ENCODE data around the gene FAM168B. TPM values are rescaled to one million over a fixed set of nuclear protein-coding genes. Genes with fewer than 3 reads are reported as not detected.

Gene FAM168B
- polyA plus RNA-seq, 1 donor (not counting 4 experiments of a cell fraction or from before 2014, with no cell fraction given), result 50.8 TPM

GRCh38 chr2:131004446-131005209 is 88.6 kb downstream of the FAM168B start:
- no peaks in the 10 kb centered on the region for H3K9me3 ChIP-seq (ENCODE audit: control insufficient read depth, low read depth, low read length)
- H3K4me3 ChIP-seq (ENCODE audit: control insufficient read depth in 2 of 3, extremely low read depth in 1 of 3, insufficient read depth in 2 of 3, low read depth in 1 of 3, low read length in 3 of 3), result no peak overlapping the region
- H2AFZ ChIP-seq (ENCODE audit: control insufficient read depth, low read length), result no peak overlapping the region
- H4K20me1 ChIP-seq (ENCODE audit: control insufficient read depth, extremely low read depth, insufficient read depth, low read length), result no peaks in the 10 kb centered on the region
- no peak for FAIRE-seq
- DNase-seq (ENCODE audit: low read depth, low spot score), result no peak
- no peak for TF ChIP-seq EZH2 (IDR thresholded peaks at IDR 0.05; ENCODE audit: low read length)
- TF ChIP-seq, protein P1, sequence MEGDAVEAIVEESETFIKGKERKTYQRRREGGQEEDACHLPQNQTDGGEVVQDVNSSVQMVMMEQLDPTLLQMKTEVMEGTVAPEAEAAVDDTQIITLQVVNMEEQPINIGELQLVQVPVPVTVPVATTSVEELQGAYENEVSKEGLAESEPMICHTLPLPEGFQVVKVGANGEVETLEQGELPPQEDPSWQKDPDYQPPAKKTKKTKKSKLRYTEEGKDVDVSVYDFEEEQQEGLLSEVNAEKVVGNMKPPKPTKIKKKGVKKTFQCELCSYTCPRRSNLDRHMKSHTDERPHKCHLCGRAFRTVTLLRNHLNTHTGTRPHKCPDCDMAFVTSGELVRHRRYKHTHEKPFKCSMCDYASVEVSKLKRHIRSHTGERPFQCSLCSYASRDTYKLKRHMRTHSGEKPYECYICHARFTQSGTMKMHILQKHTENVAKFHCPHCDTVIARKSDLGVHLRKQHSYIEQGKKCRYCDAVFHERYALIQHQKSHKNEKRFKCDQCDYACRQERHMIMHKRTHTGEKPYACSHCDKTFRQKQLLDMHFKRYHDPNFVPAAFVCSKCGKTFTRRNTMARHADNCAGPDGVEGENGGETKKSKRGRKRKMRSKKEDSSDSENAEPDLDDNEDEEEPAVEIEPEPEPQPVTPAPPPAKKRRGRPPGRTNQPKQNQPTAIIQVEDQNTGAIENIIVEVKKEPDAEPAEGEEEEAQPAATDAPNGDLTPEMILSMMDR (optimal IDR thresholded peaks at IDR 0.05 in 1 of 3, IDR thresholded peaks at IDR 0.05 in 1 of 3, conservative IDR thresholded peaks at IDR 0.05 in 1 of 3; ENCODE audit: extremely low read depth in 1 of 3, insufficient read depth in 2 of 3, low read length in 3 of 3), result no peak
- no peaks in the 10 kb centered on the region for H3K79me2 ChIP-seq (ENCODE audit: control insufficient read depth, insufficient read depth, low read length)
- no peak overlapping the region for H3K4me2 ChIP-seq (ENCODE audit: control insufficient read depth, extremely low read depth, insufficient read depth, low read depth, low read length)
- H3K27ac ChIP-seq (ENCODE audit: control insufficient read depth, insufficient read depth, low read length), result no peak overlapping the region
- H3K9ac ChIP-seq (ENCODE audit: control insufficient read depth, extremely low read depth, insufficient read depth, low read length), result no peak overlapping the region
- H3K4me1 ChIP-seq (ENCODE audit: control insufficient read depth, extremely low read depth, insufficient read depth, low read length), result no peaks in the 10 kb centered on the region
- H3K9me1 ChIP-seq (ENCODE audit: control insufficient read depth, extremely low read depth, insufficient read depth, low read length), result no peaks in the 10 kb centered on the region
- H3K36me3 ChIP-seq (ENCODE audit: control insufficient read depth in 2 of 2, extremely low read depth in 1 of 2, insufficient read depth in 2 of 2, low read length in 2 of 2), result peaks cover 2 to 4% of the 10 kb centered on the region in 2 experiments
- no peaks in the 10 kb centered on the region for H3K27me3 ChIP-seq (ENCODE audit: control insufficient read depth, extremely low read depth, insufficient read depth, low read length)
- dilution Hi-C loops (cut with MboI; ENCODE audit: extremely low pct_ligation_motif_present, low sequenced_read_pairs), result no loop called here

DNA sequence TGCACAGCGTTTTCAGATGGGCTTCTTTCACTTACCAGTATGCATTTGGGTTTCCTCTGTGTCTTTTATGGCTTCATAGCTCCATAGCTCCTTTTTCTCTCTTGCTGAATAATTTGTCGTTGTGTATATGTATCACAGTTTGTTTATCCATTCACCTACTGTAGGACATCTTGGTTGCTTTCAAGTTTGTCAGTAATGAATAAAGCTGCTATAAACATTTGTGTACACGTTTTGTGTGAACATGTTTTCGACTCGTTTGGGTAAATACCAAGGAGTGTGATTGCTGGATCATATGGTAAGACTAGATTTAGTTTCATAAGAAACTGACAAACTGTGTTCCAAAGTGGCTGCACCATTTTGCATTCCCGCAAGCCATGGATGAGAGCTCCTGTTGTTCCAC is 94.7 kb downstream of the FAM168B start:
- no peak for TF ChIP-seq EZH2 (IDR thresholded peaks at IDR 0.05; ENCODE audit: low read length)
- TF ChIP-seq, protein P1 (optimal IDR thresholded peaks at IDR 0.05 in 1 of 3, IDR thresholded peaks at IDR 0.05 in 1 of 3, conservative IDR thresholded peaks at IDR 0.05 in 1 of 3; ENCODE audit: extremely low read depth in 1 of 3, insufficient read depth in 2 of 3, low read length in 3 of 3), result no peak
- FAIRE-seq (peak; percentile 60), DNase-seq (ENCODE audit: low read depth, low spot score) (no peak)
- dilution Hi-C loops (cut with MboI; ENCODE audit: extremely low pct_ligation_motif_present, low sequenced_read_pairs), result no loop called here
- Histone ChIP-seq H3K36me3 (ENCODE audit: control insufficient read depth in 2 of 2, extremely low read depth in 1 of 2, insufficient read depth in 2 of 2, low read length in 2 of 2) (peaks cover 4 to 5% of the 10 kb centered on the region in 2 experiments), H3K9ac (ENCODE audit: control insufficient read depth, extremely low read depth, insufficient read depth, low read length) (no peak overlapping the region), H3K27me3 (ENCODE audit: control insufficient read depth, extremely low read depth, insufficient read depth, low read length) (no peaks in the 10 kb centered on the region), H3K9me3 (ENCODE audit: control insufficient read depth, low read depth, low read length) (no peaks in the 10 kb centered on the region), H3K4me2 (ENCODE audit: control insufficient read depth, extremely low read depth, insufficient read depth, low read depth, low read length) (no peak overlapping the region), H4K20me1 (ENCODE audit: control insufficient read depth, extremely low read depth, insufficient read depth, low read length) (no peaks in the 10 kb centered on the region), H3K4me3 (ENCODE audit: control insufficient read depth in 2 of 3, extremely low read depth in 1 of 3, insufficient read depth in 2 of 3, low read depth in 1 of 3, low read length in 3 of 3) (no peak overlapping the region), H2AFZ (ENCODE audit: control insufficient read depth, low read length) (no peak overlapping the region), H3K27ac (ENCODE audit: control insufficient read depth, insufficient read depth, low read length) (no peak overlapping the region), H3K4me1 (ENCODE audit: control insufficient read depth, extremely low read depth, insufficient read depth, low read length) (no peaks in the 10 kb centered on the region), H3K9me1 (ENCODE audit: control insufficient read depth, extremely low read depth, insufficient read depth, low read length) (no peaks in the 10 kb centered on the region), H3K79me2 (ENCODE audit: control insufficient read depth, insufficient read depth, low read length) (no peaks in the 10 kb centered on the region)

Other genes starting within 250 kb of the FAM168B start
- 74.9 to 77.0 TPM (median 75.5 TPM) in 3 replicates for gene PLEKHB2, start 11.9 kb upstream of the FAM168B start, polyA plus RNA-seq
- gene POTEE, start 116.1 kb upstream of the FAM168B start, polyA plus RNA-seq, result not detected in 3 replicates

Data from keratinocyte (primary cell).